ENCODE data around the gene ADCY4.
"Not testable (repeated sequence)": the region's sequence is repeated elsewhere in the genome, so short reads cannot be mapped to it uniquely, and the experiment has no call there.

The ADCY4 gene

GRCh38 chr14:24337824-24338175, 2.9 kb upstream of the ADCY4 start:
- DNase-seq = no peak

GRCh38 chr14:24337144-24337823, 2.4 kb upstream of the ADCY4 start:
- DNase-seq = no peak

DNA sequence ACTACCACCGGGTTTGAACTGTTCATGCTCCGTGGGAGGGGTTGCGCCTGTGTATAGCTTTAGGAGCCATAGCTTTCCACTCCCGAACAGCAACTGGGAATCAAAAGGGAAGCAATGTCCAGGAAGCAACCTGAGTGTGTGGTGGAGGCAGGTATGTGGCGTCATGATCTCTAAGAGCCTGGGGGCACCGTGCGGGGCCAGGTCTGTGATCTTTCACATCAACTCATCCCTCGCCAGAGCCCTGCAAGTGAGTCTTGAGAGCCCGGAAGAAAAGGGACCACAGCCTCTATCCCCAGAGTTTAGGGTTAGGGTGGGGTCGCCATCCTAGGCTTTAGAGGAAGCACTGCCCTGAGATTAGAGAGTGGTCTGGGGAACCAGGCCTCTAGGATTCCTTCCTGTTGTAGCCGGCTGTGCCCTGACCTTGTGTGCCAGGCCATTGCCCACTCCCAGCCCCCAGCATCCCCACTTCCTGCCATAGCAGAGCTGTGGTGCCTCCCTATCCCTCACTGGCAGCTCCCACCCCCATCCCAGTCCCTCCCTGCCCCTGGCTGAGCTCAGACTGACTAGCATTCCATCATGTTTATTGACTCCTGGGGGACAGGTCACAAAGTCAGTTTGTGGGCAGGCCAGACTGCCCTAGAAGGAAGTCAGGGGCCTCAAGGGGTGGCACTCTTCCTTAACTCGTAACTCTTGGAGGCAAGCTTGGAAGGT, 745 bp upstream of the ADCY4 start:
- DNase-seq = no peak

DNA sequence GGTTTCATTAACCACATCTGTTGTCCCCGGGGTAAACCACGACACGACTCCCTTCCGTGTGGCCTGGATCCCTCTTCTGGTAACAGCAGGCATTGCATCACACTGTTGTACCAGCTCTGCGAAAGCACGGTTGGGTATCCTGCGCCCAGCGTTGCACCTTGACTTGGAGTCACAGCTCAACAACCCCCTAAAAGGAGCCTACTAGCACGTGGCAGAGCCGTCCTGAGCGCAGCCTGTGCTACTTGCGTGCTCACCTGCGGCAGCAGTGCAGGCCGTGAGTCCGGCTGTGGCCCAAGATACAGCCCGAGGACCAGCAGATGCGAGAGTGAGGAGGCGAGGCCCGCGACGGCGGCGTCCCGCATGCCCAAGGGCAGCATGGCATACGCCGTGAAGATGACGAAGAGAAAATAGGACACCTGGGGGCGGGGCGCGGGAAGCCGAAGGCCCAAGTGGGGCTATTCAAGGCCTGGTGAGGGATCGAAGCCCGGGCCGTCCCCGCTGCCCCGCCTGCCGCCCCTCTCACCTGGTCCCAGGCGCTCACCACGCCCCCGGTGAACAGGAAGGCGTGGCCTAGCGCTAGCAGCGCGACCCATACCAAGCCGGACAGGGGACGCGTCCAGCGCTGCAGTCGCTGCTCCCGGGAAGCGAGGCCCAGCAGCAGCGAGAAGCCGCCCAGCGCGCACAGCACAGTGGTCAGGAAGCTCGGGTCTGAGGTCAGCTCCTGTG, 2.4 kb downstream of the ADCY4 start:
- peak; percentile 38 for DNase-seq

DNA sequence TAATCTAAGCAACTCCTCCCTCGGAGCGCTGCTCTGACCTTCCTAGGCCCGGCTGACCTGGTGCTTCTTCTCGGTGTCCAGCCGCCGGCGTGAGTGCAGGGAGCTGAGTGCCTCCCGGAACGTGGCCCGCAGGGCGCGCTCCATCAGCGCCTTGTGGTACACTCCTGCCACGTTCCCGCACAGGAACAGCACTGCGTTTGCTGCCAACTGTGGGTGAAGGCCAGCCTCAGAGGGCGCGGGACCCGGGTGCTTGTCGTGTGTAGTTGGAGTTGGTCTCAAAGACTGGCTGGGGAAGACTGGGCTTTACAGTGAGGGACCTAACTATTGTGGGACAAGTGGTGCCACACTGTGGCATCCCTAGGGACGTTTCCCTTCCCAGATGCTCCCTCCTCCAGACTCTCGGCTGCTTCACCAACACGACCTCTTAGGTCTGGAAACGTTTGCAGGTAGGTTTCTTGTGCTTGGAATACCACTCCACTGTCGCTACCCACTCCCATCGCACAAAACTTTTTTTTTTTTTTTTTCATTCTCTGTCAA, 3.1 kb downstream of the ADCY4 start:
- no peak for DNase-seq

- no peak for DNase-seq
These were observed 3.7 kb downstream of the ADCY4 start for GRCh38 chr14:24330973-24331674.

GRCh38 chr14:24329736-24330135, 5.1 kb downstream of the ADCY4 start:
- no peak for DNase-seq

DNA sequence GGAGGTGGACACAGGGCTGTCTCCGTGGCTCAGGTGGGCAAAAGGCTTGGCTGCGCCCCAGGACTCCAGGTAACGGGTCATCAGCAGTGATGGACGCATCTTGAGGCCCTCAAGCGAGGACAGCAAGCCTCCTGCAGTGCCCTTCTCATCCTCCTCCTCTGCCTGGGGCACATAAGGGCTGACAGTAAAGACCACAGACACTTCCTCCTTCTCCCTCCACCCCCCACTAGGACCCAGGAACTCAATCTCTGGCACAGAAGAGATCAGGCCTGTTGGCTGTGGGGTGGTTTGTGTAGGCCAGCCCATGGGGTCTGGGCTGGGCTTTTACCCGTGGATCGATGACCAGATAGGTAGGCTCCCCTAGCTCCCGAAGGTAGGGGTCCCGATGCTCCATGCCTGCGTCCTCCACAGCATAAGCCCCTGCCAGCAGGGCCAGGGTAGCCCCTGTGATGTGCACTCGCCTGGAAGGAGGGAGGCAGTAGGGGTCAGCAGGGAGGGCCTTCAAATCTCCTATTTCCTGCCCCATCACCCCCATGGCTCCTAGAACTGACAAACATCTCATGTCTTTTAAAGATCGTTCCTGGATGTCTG, 5.7 kb downstream of the ADCY4 start:
- DNase-seq = no peak

GRCh38 chr14:24327914-24328313, 7.0 kb downstream of the ADCY4 start:
- not testable (repeated sequence) for DNase-seq

GRCh38 chr14:24327303-24327702, 7.6 kb downstream of the ADCY4 start:
- no peak for DNase-seq

GRCh38 chr14:24325963-24326362, 8.9 kb downstream of the ADCY4 start:
- DNase-seq = no peak

DNA sequence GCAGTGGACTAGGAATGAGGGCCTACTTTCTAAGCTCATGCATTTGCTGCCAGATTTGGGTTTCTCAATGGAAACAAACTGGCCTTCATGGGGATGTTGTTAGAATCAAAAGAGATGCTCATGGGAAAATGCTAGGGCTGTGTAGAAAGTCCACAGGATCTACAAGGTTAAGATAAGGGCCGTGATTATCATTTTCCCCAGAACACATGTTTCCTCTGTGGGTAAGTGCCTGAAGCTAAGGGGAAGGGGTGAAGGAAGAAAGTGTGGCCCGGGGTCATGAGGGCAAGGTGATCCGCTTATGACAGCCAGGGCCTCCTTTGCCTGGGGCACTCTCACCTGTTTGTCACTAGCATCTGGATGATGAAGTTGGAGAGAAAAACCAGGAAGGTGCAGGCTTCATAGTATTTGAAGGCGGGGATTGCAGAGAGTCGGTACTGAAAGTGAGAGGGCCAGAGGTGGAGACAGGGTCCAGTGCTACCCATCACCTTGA, 9.8 kb downstream of the ADCY4 start:
- DNase-seq = no peak

DNA sequence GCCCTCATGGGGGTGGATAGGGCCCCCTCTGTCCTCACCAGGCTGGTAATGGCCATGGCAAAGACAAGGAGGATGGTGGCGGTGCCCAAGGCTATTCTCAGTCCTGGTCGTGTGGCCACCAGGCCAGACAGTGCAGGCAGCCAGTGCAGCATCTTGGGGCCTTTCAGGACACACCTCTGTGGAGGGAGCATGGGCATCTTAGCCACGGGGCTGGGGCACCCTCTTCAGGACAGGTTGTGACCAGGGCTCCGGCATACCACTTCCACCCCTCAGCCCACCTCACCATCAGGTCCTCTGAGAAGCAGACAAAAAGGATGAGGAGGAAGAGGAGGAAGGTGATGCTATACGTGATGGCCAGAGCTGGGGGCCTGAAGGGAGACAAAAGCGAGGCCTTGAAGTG, 10.8 kb downstream of the ADCY4 start:
- no peak for DNase-seq

- DNase-seq = no peak
These were observed 11.5 kb downstream of the ADCY4 start for GRCh38 chr14:24323341-24323740.

DNA sequence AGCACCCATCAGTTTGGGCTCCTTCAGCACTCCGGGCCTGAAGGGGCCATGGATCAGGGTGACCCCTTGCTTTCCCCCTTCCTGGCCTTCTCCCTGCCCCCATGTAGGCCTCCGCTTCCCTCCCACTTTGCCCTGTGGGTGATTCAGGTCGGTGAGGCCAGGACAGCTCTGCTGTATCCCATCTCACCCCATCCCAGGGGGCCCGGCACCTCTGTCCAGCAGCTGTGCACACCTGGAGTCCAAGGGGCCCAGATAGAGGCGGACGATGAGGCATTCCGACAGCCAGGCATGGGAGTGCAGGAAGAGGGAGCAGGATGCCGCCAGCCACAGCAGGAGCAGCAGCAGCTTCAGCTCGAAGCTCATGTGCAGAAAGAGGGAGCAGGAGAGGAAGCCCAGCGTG, 12.2 kb downstream of the ADCY4 start:
- DNase-seq = no peak

- no peak for DNase-seq
These were observed 13.5 kb downstream of the ADCY4 start for GRCh38 chr14:24321212-24321975.

GRCh38 chr14:24317141-24317928, 17.5 kb downstream of the ADCY4 start:
- no peak for DNase-seq

GRCh38 chr14:24316597-24316950, 18.3 kb downstream of the ADCY4 start:
- DNase-seq = no peak

DNA sequence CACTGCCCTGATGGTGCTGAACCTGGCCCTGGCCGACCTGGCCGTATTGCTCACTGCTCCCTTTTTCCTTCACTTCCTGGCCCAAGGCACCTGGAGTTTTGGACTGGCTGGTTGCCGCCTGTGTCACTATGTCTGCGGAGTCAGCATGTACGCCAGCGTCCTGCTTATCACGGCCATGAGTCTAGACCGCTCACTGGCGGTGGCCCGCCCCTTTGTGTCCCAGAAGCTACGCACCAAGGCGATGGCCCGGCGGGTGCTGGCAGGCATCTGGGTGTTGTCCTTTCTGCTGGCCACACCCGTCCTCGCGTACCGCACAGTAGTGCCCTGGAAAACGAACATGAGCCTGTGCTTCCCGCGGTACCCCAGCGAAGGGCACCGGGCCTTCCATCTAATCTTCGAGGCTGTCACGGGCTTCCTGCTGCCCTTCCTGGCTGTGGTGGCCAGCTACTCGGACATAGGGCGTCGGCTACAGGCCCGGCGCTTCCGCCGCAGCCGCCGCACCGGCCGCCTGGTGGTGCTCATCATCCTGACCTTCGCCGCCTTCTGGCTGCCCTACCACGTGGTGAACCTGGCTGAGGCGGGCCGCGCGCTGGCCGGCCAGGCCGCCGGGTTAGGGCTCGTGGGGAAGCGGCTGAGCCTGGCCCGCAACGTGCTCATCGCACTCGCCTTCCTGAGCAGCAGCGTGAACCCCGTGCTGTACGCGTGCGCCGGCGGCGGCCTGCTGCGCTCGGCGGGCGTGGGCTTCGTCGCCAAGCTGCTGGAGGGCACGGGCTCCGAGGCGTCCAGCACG, 18.9 kb downstream of the ADCY4 start:
- DNase-seq = no peak

GRCh38 chr14:24315243-24315806, 19.5 kb downstream of the ADCY4 start:
- DNase-seq = no peak

Measured in NCI-H510A treated with DMSO at 0.1 percent for 48 hours (cell line).